Naive thymus-derived CD4-positive, alpha-beta T cell (primary cell): ENCODE results near the gene EPHB4. TPM values are rescaled to one million over a fixed set of nuclear protein-coding genes. Genes with fewer than 3 reads are reported as not detected.

Experiments
- ATAC-seq: fragments of 150-1000 bp; cut with Tn5 transposase; 2 replicates; pipeline ENCODE4 v1.10.0; 2021; ENCODE audit warnings: mild to moderate bottlenecking, moderate library complexity
- CTCF ChIA-PET: fragments of 350-600 bp; sonication (Branson Sonifier 250); formaldehyde crosslinking; loops from one replicate; lab custom pipeline; 2021; ENCODE audit warnings: antibody characterized with exemption; lab: Charles Lee
- POLR2A ChIA-PET: fragments of 350-600 bp; sonication (Branson Sonifier 250); formaldehyde crosslinking; loops from one replicate; lab custom pipeline; 2021; ENCODE audit warnings: antibody characterized with exemption, inconsistent platforms; lab: Charles Lee
- DNase-seq, 9 donors: peaks; one replicate each; pipeline versions ENCODE4 v3.0.0 to v3.0.0-alpha.2; 2020 to 2022; ENCODE audit warnings: mixed read lengths in 1 of 9
- H3K27ac ChIP-seq: one replicate; pipeline ENCODE4 v1.7.0; 2013; ENCODE audit warnings: mild to moderate bottlenecking, low read depth, low read length, moderate library complexity
- H3K27me3 ChIP-seq, 2 donors: one replicate each; pipeline ENCODE4 v1.7.0; 2013; ENCODE audit warnings: low read length in 2 of 2, mild to moderate bottlenecking in 2 of 2, moderate library complexity in 2 of 2; ENCODE audit not compliant: control insufficient read depth in 2 of 2, insufficient read depth in 2 of 2
- H3K36me3 ChIP-seq, 3 experiments: 1 replicate in 2 of 3; 2 replicates in 1 of 3; pipeline ENCODE4 v1.7.0; 2013; ENCODE audit warnings: low read length in 3 of 3, mild to moderate bottlenecking in 3 of 3, moderate library complexity in 1 of 3; ENCODE audit not compliant: insufficient read depth in 3 of 3, control insufficient read depth in 2 of 3
- H3K4me1 ChIP-seq, 2 donors: one replicate each; pipeline ENCODE4 v1.7.0; 2013; ENCODE audit warnings: low read length in 2 of 2, mild to moderate bottlenecking in 2 of 2, moderate library complexity in 1 of 2; ENCODE audit not compliant: control insufficient read depth in 2 of 2, insufficient read depth in 2 of 2
- H3K4me3 ChIP-seq: 2 replicates; pipeline ENCODE4 v1.7.0; 2013; ENCODE audit warnings: mild to moderate bottlenecking, low read length
- H3K9me3 ChIP-seq, 3 experiments: 1 replicate in 2 of 3; 2 replicates in 1 of 3; pipeline ENCODE4 v1.7.0; 2013; ENCODE audit warnings: low read length in 3 of 3; ENCODE audit not compliant: control insufficient read depth in 2 of 3
- H3K27ac Mint-ChIP-seq, 9 donors: one replicate each; pipeline ENCODE4 v1.8.0; 2020 to 2022; ENCODE audit warnings: mixed read lengths in 9 of 9, mild to moderate bottlenecking in 8 of 9, moderate library complexity in 5 of 9, inconsistent platforms in 2 of 9
- H3K27me3 Mint-ChIP-seq, 5 donors: one replicate each; pipeline ENCODE4 v1.8.0; 2021 to 2022; ENCODE audit warnings: mixed read lengths in 5 of 5, mild to moderate bottlenecking in 1 of 5
- H3K36me3 Mint-ChIP-seq, 5 donors: one replicate each; pipeline ENCODE4 v1.8.0; 2020 to 2022; ENCODE audit warnings: mixed read lengths in 5 of 5, mild to moderate bottlenecking in 3 of 5, inconsistent platforms in 1 of 5
- H3K4me1 Mint-ChIP-seq, 7 donors: one replicate each; pipeline ENCODE4 v1.8.0; 2020 to 2022; ENCODE audit warnings: mixed read lengths in 7 of 7, mild to moderate bottlenecking in 3 of 7, inconsistent platforms in 1 of 7
- H3K4me3 Mint-ChIP-seq, 10 donors: one replicate each; pipeline ENCODE4 v1.8.0; 2020 to 2022; ENCODE audit warnings: mild to moderate bottlenecking in 10 of 10, mixed read lengths in 10 of 10, moderate library complexity in 6 of 10, inconsistent platforms in 2 of 10
- H3K9me3 Mint-ChIP-seq, 11 donors: one replicate each; pipeline ENCODE4 v1.8.0; 2020 to 2022; ENCODE audit warnings: mixed read lengths in 11 of 11, mild to moderate bottlenecking in 4 of 11, inconsistent platforms in 1 of 11, moderate library complexity in 1 of 11
- intact Hi-C, 2 donors: fragments of 100-400 bp; cut with micrococcal nuclease; formaldehyde crosslinking; loops; one replicate each; pipeline ENCODE4 v1.15.1; 2023
- polyA plus RNA-seq, 2 donors: library from polyadenylated mRNA; unstranded; fragments of 300-500 nt; fragmentation: Illumina TruSeq; gene quantifications; one replicate each; pipeline ENCODE4 v1.2.3, GENCODE V29; 2021
- total RNA-seq, 6 experiments: library from RNA in 5 of 6; stranded (reverse) in 5 of 6; gene quantifications; 1 replicate in 5 of 6; 2 replicates in 1 of 6; pipeline ENCODE4 v1.2.3 and lab custom pipeline; 2021 to 2026

The EPHB4 gene
- total and polyA plus RNA-seq, 7 experiments from 2014 or later = 0.23 to 13.2 (median 7.3) TPM; not detected in 1

- Histone ChIP-seq H3K36me3 (peaks cover 0 to 48% (median 5%) of the 10 kb centered on the region in 3 experiments), H3K4me1 (peaks cover 0 to 25% of the 10 kb centered on the region in 2 donors), H3K27ac (no peak overlapping the region), H3K27me3 (no peaks in the 10 kb centered on the region), H3K4me3 (no peak overlapping the region), H3K9me3 (no peaks in the 10 kb centered on the region)
- ChIA-PET POLR2A (interaction anchor here (0.9 to 1.4 kb wide), 2 partner anchors 10 to 23 kb away, joined by 3 to 10 read pairs; no protein-coding TSS in a partner anchor), CTCF (interaction anchor here (2.4 kb wide), 1 partner anchor 12 kb away, joined by 13 read pairs; the partner anchor contains the start of gene SLC12A9)
- intact Hi-C loops = no loop called here
- Mint-ChIP-seq H3K27me3 (no peaks in the 10 kb centered on the region), H3K9me3 (no peaks in the 10 kb centered on the region), H3K27ac (peak overlapping the region in 3 of 9 donors; percentile 19 to 79 (median 52)), H3K4me3 (peak overlapping the region in 1 of 10 donors; percentile 3), H3K4me1 (peaks cover 0 to 17% (median 11%) of the 10 kb centered on the region in 7 donors), H3K36me3 (peaks cover 9 to 27% (median 14%) of the 10 kb centered on the region in 5 donors)
- ATAC-seq = no peak
- DNase-seq = no peak
Measured at GRCh38 chr7:100864263-100864845, 37.0 kb upstream of the EPHB4 start.

GRCh38 chr7:100863406-100863950 lies 36.2 kb upstream of the EPHB4 start:
- H3K9me3 Mint-ChIP-seq = no peaks in the 10 kb centered on the region
- Histone ChIP-seq H3K4me3 (no peak overlapping the region), H3K4me1 (peaks cover 0 to 25% of the 10 kb centered on the region in 2 donors), H3K27me3 (no peaks in the 10 kb centered on the region), H3K36me3 (peaks cover 0 to 57% (median 5%) of the 10 kb centered on the region in 3 experiments), H3K9me3 (no peaks in the 10 kb centered on the region), H3K27ac (no peak overlapping the region)
- no peak overlapping the region for H3K4me3 Mint-ChIP-seq
- ChIA-PET CTCF (interaction anchor here (0.7 to 2.4 kb wide), 2 partner anchors 11 to 1229 kb away, joined by 4 to 13 read pairs; partner anchors contain the start of gene SLC12A9), POLR2A (interaction anchor here (1.4 kb wide), 1 partner anchor 10 kb away, joined by 10 read pairs; no protein-coding TSS in a partner anchor)
- ATAC-seq (no peak), DNase-seq (no peak)
- H3K4me1 Mint-ChIP-seq = peaks cover 0 to 17% (median 11%) of the 10 kb centered on the region in 7 donors
- H3K27ac Mint-ChIP-seq = no peak overlapping the region
- peaks cover 9 to 27% (median 14%) of the 10 kb centered on the region in 5 donors for H3K36me3 Mint-ChIP-seq
- no peaks in the 10 kb centered on the region for H3K27me3 Mint-ChIP-seq
- intact Hi-C loops = no loop called here

- Mint-ChIP-seq H3K27me3 (no peaks in the 10 kb centered on the region), H3K9me3 (no peaks in the 10 kb centered on the region), H3K36me3 (peaks cover 9 to 35% (median 14%) of the 10 kb centered on the region in 5 donors), H3K27ac (no peak overlapping the region), H3K4me3 (no peak overlapping the region), H3K4me1 (peaks cover 0 to 9% (median 3%) of the 10 kb centered on the region in 7 donors)
- no peaks in the 10 kb centered on the region for H3K27me3 ChIP-seq
- ChIA-PET POLR2A (interaction anchor here (1.0 to 1.2 kb wide), 2 partner anchors 9 to 12 kb away, joined by 3 read pairs; partner anchors contain the start of gene SLC12A9), CTCF (interaction anchor here (0.6 to 0.7 kb wide), 3 partner anchors 26 to 1605 kb away, joined by 3 read pairs; no protein-coding TSS in a partner anchor)
- H3K27ac ChIP-seq = no peak overlapping the region
- no peaks in the 10 kb centered on the region for H3K9me3 ChIP-seq
- peaks cover 0 to 71% (median 5%) of the 10 kb centered on the region in 3 experiments for H3K36me3 ChIP-seq
- no peak overlapping the region for H3K4me3 ChIP-seq
- peaks cover 0 to 11% of the 10 kb centered on the region in 2 donors for H3K4me1 ChIP-seq
- ATAC-seq (no peak), DNase-seq (no peak)
- intact Hi-C loops = no loop called here
Measured at GRCh38 chr7:100861616-100861985, 34.3 kb upstream of the EPHB4 start.

DNA sequence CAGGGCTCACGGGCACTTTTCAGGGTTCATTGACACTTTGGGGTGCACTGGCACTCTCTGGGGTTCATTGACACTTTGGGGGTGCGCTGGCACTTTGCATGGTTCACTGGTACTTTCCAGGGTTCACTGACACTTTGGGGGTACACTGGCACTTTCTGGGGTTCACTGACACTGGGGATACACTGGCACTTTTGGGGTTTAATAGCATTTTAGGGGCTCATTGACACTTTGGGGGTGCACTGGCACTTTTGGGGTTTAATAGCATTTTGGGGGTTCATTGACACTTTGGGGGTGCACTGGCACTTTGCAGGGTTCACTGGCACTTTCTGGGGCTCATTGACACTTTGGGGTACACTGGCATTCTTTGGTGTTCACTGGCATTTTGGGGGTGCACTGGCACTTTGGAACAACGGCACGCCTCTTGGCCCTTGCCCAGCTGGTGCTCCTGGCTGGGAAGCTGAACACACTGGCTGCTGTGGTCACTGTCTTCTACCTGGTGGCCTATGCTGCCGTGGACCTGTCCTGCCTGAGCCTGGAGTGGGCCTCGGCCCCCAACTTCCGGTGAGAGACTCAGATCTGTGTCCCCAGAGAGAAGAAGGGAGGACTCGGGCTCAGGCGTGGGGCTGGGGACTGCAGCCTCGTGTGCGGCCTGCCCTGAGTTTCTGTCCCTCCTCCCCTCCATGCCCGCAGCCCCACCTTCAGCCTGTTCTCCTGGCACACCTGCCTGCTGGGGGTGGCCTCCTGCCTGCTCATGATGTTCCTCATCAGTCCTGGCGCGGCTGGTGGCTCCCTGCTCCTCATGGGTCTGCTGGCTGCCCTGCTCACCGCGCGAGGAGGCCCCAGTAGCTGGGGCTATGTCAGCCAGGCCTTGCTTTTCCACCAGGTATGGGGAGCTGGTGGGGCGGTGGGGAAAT lies 33.6 kb upstream of the EPHB4 start:
- Histone ChIP-seq H3K4me3 (no peak overlapping the region), H3K36me3 (peaks cover 0 to 74% (median 5%) of the 10 kb centered on the region in 3 experiments), H3K27me3 (no peaks in the 10 kb centered on the region), H3K9me3 (no peaks in the 10 kb centered on the region), H3K27ac (no peak overlapping the region), H3K4me1 (peaks cover 0 to 7% of the 10 kb centered on the region in 2 donors)
- Mint-ChIP-seq H3K36me3 (peaks cover 9 to 36% (median 14%) of the 10 kb centered on the region in 5 donors), H3K4me3 (no peak overlapping the region), H3K4me1 (peaks cover 0 to 7% (median 0%) of the 10 kb centered on the region in 7 donors), H3K9me3 (no peaks in the 10 kb centered on the region), H3K27ac (no peak overlapping the region), H3K27me3 (no peaks in the 10 kb centered on the region)
- CTCF ChIA-PET = interaction anchor here (0.6 to 0.7 kb wide), 2 partner anchors 283 to 1606 kb away, joined by 3 read pairs; no protein-coding TSS in a partner anchor
- intact Hi-C loops = no loop called here
- POLR2A ChIA-PET = interaction anchor here (0.6 to 1.2 kb wide), 2 partner anchors 12 to 28 kb away, joined by 3 read pairs; no protein-coding TSS in a partner anchor
- no peak for DNase-seq
- ATAC-seq = no peak

DNA sequence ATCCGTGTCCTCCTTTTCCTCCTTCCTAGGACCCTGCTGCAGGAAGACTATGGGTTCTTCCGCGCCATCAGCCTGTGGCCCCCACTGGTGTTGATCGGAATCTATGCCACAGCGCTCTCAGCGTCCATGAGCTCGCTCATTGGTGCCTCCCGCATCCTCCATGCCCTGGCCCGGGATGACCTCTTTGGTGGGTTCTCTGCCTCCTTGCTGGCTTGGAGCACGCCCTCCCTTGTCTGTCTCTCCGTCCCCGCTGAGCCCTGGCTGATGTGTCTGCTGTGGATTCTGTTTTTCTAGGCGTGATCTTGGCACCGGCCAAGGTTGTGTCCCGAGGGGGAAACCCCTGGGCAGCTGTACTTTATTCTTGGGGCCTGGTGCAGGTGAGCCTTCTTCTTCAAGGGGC lies 32.5 kb upstream of the EPHB4 start:
- no peak overlapping the region for H3K27ac ChIP-seq
- Mint-ChIP-seq H3K27ac (no peak overlapping the region), H3K36me3 (peaks cover 9 to 39% (median 16%) of the 10 kb centered on the region in 5 donors), H3K4me3 (peak overlapping the region in 1 of 10 donors; percentile 45), H3K9me3 (no peaks in the 10 kb centered on the region), H3K4me1 (peaks cover 0 to 13% (median 5%) of the 10 kb centered on the region in 7 donors), H3K27me3 (no peaks in the 10 kb centered on the region)
- no peaks in the 10 kb centered on the region for H3K9me3 ChIP-seq
- ATAC-seq (no peak), DNase-seq (no peak)
- no peaks in the 10 kb centered on the region for H3K27me3 ChIP-seq
- peaks cover 0 to 77% (median 5%) of the 10 kb centered on the region in 3 experiments for H3K36me3 ChIP-seq
- no peaks in the 10 kb centered on the region for H3K4me1 ChIP-seq
- H3K4me3 ChIP-seq = no peak overlapping the region
- ChIA-PET CTCF (no interaction called here), POLR2A (interaction anchor here (0.6 kb wide), 1 partner anchor 29 kb away, joined by 3 read pairs; no protein-coding TSS in a partner anchor)
- intact Hi-C loops = no loop called here

GRCh38 chr7:100856871-100857282 lies 29.6 kb upstream of the EPHB4 start:
- ATAC-seq (no peak), DNase-seq (no peak)
- Histone ChIP-seq H3K36me3 (peaks cover 0 to 62% (median 5%) of the 10 kb centered on the region in 3 experiments), H3K4me1 (peaks cover 8 to 10% of the 10 kb centered on the region in 2 donors), H3K4me3 (no peak overlapping the region), H3K27ac (no peak overlapping the region), H3K27me3 (no peaks in the 10 kb centered on the region), H3K9me3 (no peaks in the 10 kb centered on the region)
- intact Hi-C loops = no loop called here
- ChIA-PET POLR2A (interaction anchor here (1.5 kb wide), 1 partner anchor 18 kb away, joined by 4 read pairs; the partner anchor contains the start of gene SRRT), CTCF (no interaction called here)
- Mint-ChIP-seq H3K36me3 (peaks cover 6 to 25% (median 15%) of the 10 kb centered on the region in 5 donors), H3K4me3 (no peak overlapping the region), H3K27ac (peak overlapping the region in 1 of 9 donors; percentile 51), H3K4me1 (peaks cover 0 to 25% (median 15%) of the 10 kb centered on the region in 7 donors), H3K27me3 (no peaks in the 10 kb centered on the region), H3K9me3 (no peaks in the 10 kb centered on the region)
